ENCODE data around the gene CREB3L4.
"Not testable (repeated sequence)": the region's sequence is repeated elsewhere in the genome, so short reads cannot be mapped to it uniquely, and the experiment has no call there.

CREB3L4 gene

GRCh38 chr1:153985941-153986761 lies 18.4 kb downstream of the CREB3L4 start, which contains the start of gene RAB13:
Gene RAB13 (minus strand): TSS chr1:153986339. CDS start chr1:153986236, 103 bp downstream.
- no peak for DNase-seq (ENCODE audit: low read depth)

DNA sequence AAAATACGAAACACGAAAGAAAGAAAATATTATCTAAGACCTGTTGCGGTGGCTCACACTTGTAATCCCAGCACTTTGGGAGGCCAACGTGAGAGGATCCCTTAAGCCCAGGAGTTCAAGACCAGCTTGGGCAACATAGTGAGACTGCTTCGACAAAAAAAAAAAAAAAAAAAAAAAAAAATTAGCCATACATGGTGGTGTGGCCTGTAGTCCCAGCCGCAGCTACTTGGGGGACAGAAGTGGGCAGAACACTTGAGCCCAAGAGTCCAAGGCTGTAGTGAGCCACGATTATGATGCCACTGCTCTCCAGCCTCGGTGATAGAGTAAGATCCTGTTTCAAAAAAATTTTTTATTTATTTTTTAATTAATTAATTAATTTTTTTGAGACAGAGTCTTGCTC lies 19.9 kb downstream of the CREB3L4 start:
- no peak for DNase-seq (ENCODE audit: low read depth)

GRCh38 chr1:153990468-153991150 lies 22.9 kb downstream of the CREB3L4 start, which contains the start of gene RPS27:
Gene RPS27 (plus strand): TSS chr1:153990762. CDS start chr1:153990797, 35 bp downstream.
- DNase-seq (ENCODE audit: low read depth): peak; percentile 84

DNA sequence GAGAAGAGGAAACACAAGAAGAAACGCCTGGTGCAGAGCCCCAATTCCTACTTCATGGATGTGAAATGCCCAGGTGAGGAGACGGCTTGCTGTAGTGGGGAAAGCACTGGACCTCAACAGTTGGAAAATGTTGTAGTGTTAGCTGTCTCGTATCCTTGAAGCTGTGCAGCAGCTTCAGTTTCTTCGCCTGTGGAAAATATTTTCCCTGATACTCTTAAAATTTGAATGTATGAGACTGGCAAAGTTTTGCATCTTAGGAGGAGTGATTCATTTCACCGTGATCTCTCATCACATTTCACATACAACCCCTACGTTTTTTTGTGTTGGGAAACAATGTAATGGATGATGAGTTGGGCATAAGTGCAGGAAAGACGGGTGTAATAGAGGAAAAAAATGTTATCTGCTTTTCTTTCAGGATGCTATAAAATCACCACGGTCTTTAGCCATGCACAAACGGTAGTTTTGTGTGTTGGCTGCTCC lies 23.5 kb downstream of the CREB3L4 start:
- no peak for DNase-seq (ENCODE audit: low read depth)

DNA sequence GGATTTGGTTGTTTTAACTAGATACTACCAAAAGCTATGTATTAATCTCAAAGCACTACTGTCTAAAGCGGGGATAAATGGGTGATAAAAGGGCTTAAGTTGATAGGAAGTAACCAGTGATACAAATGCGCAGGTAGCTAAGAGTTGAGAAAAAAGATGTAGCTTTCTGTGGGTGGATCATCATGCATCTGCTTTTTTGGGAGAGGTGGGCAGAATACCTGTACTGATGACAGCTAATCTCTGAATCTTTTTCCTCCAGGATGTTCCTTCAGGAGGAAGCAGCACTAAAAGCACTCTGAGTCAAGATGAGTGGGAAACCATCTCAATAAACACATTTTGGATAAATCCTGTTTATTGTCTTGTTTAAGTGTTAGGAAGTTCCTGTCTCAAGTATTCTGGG lies 24.1 kb downstream of the CREB3L4 start:
- no peak for DNase-seq (ENCODE audit: low read depth)

DNA sequence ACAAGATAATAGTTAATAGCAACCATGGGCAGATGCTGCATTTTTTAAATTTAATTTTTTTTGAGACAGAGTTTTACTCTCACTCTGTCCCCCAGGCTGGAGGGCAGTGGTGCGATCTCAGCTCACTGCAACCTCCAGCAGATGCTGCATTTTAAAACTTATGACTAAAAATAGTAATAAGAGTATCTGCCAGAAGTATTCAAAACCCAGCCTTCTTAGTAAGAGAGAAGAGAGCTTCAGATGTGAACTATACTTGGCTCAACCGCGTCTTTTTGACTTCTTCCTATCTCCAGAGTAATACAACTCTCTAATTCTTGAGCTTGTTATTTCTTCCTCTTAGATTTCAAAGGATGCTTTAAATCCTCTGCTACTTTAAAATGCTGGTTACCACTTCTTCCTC lies 27.5 kb downstream of the CREB3L4 start:
- no peak for DNase-seq (ENCODE audit: low read depth)

DNA sequence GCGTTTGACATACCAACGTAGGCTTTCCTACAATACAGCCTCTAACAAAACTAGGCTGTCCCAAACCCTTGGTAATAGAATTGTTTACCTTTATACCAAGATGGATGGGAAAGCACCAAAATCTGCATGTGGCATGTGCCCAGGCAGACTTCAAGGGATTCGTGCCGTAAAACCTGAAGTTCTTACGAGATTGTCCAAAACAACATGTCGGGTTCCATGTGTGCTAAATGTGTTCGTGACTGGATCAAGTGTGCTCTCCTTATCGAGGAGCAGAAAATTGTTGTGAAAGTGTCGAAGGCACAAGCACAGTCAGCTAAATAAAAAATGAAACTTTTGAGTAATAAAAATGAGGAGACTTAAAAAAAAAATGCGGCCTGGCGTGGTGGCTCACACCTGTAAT lies 27.9 kb downstream of the CREB3L4 start:
- DNase-seq (ENCODE audit: low read depth): no peak

- DNase-seq (ENCODE audit: low read depth): not testable (repeated sequence)
Measured at GRCh38 chr1:153996882-153997281, 29.2 kb downstream of the CREB3L4 start.

- no peak for DNase-seq (ENCODE audit: low read depth)
Measured at GRCh38 chr1:154000420-154000819, 32.7 kb downstream of the CREB3L4 start.

DNA sequence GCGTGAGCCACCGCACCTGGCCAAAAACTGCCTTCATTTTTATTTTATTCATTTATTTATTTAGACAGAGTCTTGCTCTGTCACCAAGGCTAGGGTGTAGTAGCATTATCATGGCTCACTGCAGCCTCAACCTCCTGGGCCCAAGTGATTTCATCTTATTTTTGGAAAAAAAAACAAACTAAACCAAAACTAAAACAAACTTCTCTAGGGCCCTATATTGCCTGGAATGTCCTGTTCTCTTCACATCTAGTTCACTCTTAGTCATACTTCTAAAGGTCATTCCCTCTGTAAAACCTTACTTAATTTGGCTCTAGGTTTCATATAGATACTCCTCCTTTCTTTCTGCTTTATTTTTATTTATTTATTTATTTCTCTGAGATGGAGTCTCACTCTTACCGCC lies 38.4 kb downstream of the CREB3L4 start:
- no peak for DNase-seq (ENCODE audit: low read depth)

GRCh38 chr1:154012129-154012528 lies 44.4 kb downstream of the CREB3L4 start:
- no peak for DNase-seq (ENCODE audit: low read depth)

GRCh38 chr1:154012543-154012942 lies 44.8 kb downstream of the CREB3L4 start:
- DNase-seq (ENCODE audit: low read depth): not testable (repeated sequence)

DNA sequence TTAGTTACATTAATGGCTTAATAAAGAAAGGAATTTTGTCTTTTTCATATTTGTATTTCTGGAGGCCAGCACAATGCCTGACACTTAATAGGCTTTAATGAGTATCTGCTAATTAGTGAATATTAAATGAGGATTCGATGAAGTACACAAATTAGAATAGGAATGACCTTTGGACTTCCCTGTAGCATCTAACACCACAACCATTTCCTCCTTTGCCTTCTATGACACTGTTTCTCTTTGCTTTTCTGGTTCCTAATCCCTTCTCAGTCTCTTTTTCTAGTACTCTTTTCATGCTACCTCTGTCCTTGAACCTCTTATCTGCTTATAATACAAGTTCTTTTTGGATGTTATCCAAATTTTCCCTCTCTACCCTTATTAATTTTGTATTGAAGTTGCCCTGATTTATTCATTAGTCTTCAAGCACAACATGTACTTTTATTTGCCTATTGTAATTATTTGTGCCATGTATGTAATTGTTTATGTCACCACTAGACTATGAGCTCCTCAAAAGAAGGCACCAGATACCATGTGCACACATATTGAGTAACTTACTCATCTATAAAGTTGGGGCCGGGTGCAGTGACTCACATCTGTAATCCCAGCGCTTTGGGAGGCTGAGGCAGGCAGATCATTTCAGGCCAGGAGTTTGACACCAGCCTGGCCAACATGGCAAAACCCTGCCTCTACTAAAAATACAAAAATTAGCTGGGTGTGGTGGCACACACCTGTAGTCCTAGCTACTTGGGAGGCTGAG lies 46.6 kb downstream of the CREB3L4 start:
- DNase-seq (ENCODE audit: low read depth): no peak

DNA sequence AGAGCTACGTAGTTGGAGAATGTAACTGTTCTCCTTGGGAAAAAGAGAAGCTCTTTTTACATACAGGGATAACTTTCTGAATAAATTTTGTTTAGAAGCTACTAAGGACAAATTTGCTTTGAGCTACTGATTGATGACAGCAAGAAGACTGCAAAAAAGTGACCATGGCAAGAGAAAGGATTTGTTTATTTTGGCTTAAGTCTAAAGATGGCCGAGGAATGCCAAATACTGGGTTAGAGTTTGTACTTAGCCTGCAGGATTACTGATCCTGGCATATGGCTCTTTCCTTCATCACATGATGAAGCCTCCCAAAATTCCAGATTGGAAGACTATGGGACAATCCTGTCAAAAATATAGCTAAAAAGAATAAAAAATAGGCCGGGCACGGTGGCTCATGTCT lies 51.6 kb downstream of the CREB3L4 start:
- no peak for DNase-seq (ENCODE audit: low read depth)

- DNase-seq (ENCODE audit: low read depth): no peak
Measured at GRCh38 chr1:154019940-154020339, 52.2 kb downstream of the CREB3L4 start.

Measured in activated T-cell treated with anti-CD3 and anti-CD28 coated beads for 24 hours (primary cell).